ENCODE data around the gene ELOA2.
"Not testable (repeated sequence)": the region's sequence is repeated elsewhere in the genome, so short reads cannot be mapped to it uniquely, and the experiment has no call there.

DNA sequence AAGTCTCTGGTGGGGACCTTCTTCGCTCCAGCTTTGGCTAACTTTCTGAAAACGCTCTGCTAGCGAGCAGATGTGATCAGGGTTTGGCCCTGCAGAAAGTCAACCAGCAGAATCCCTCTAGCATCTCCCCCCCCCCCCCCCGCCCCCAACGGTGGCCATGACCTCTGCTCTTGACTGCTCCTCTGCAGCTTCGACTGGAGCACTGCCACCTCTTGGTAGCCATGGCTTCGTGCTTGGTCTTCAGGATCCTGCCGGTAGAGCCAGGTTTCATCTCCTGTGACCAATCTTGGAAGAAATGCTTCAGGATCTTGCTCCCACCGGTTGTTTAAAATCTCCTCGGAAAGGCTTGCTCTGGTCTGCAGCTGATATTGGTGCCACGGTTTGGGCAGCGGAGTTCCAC lies 4.5 kb downstream of the ELOA2 start:
- TF ChIP-seq, protein P1, sequence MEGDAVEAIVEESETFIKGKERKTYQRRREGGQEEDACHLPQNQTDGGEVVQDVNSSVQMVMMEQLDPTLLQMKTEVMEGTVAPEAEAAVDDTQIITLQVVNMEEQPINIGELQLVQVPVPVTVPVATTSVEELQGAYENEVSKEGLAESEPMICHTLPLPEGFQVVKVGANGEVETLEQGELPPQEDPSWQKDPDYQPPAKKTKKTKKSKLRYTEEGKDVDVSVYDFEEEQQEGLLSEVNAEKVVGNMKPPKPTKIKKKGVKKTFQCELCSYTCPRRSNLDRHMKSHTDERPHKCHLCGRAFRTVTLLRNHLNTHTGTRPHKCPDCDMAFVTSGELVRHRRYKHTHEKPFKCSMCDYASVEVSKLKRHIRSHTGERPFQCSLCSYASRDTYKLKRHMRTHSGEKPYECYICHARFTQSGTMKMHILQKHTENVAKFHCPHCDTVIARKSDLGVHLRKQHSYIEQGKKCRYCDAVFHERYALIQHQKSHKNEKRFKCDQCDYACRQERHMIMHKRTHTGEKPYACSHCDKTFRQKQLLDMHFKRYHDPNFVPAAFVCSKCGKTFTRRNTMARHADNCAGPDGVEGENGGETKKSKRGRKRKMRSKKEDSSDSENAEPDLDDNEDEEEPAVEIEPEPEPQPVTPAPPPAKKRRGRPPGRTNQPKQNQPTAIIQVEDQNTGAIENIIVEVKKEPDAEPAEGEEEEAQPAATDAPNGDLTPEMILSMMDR (IDR thresholded peaks at IDR 0.05): not testable (repeated sequence)
- not testable (repeated sequence) for TF ChIP-seq POLR2A (IDR thresholded peaks at IDR 0.05)
